ENCODE measurements around the gene TLCD1.

GRCh38 chr17:28722417-28723158 lies 3.4 kb downstream of the TLCD1 start:
- no peak for TF ChIP-seq EZH2 (IDR thresholded peaks at IDR 0.05; ENCODE audit: low read depth, low read length, severe bottlenecking)
- TF ChIP-seq EGR1 (IDR thresholded peaks at IDR 0.05; ENCODE audit: borderline replicate concordance, low read depth, low read length): no peak
- TF ChIP-seq TBP (IDR thresholded peaks at IDR 0.05; ENCODE audit: low read depth, low read length): no peak
- no peak for TF ChIP-seq CREB1 (IDR thresholded peaks at IDR 0.05)
- TF ChIP-seq MAX (IDR thresholded peaks at IDR 0.05): no peak
